Body of pancreas (tissue), 4 donors: ENCODE data around the gene SLC4A1AP.

Experiments
- CTCF ChIP-seq, 7 experiments: fragments of 450-650 bp in 4 of 7; fragments of 200-600 bp in 3 of 7; sonication (generic) in 3 of 7; IDR thresholded peaks; one replicate each; pipeline ENCODE4 v1.5.1; 2016 to 2019; ENCODE audit warnings: antibody characterized with exemption in 7 of 7
- POLR2A ChIP-seq, 3 donors: fragments of 450-650 bp; IDR thresholded peaks; one replicate each; pipeline ENCODE4 v1.6.1; 2016; ENCODE audit warnings: antibody characterized with exemption in 3 of 3, mild to moderate bottlenecking in 2 of 3

- TF ChIP-seq POLR2A (IDR thresholded peaks at IDR 0.05) (no peak), CTCF (IDR thresholded peaks at IDR 0.05) (no peak)
Observed at GRCh38 chr2:27647737-27648136, 16.0 kb upstream of the SLC4A1AP start.
